Activated T-helper 2 cell treated with anti-CD3 and anti-CD28 coated beads, Interferon-gamma antibody, Interleukin-2, Interleukin-4, amounts not matched to agents 10 μg/mL and 5 μg/mL and 100 μg/mL, durations not matched to agents 14 hours and 24 hours and 36 hours (primary cell): Measurements from ENCODE around the gene SREK1IP1. TPM values are rescaled to one million over a fixed set of nuclear protein-coding genes. Genes with fewer than 3 reads are reported as not detected.

Experiments
- DNase-seq: peaks from one replicate; pipeline ENCODE4 v3.0.0; 2021; ENCODE audit warnings: low spot score
- H3K27ac Mint-ChIP-seq: one replicate; pipeline ENCODE4 v1.8.0; 2021; ENCODE audit warnings: mixed read lengths
- H3K27me3 Mint-ChIP-seq: one replicate; pipeline ENCODE4 v1.8.0; 2021; ENCODE audit warnings: low read depth, mixed read lengths
- H3K36me3 Mint-ChIP-seq: one replicate; pipeline ENCODE4 v1.8.0; 2021; ENCODE audit warnings: low read depth, mixed read lengths
- H3K4me1 Mint-ChIP-seq: one replicate; pipeline ENCODE4 v1.8.0; 2021; ENCODE audit warnings: low read depth, mixed read lengths
- H3K4me3 Mint-ChIP-seq: one replicate; pipeline ENCODE4 v1.8.0; 2021; ENCODE audit warnings: low read depth, mild to moderate bottlenecking, moderate library complexity, mixed read lengths
- H3K9me3 Mint-ChIP-seq: one replicate; pipeline ENCODE4 v1.8.0; 2021; ENCODE audit warnings: mixed read lengths
- intact Hi-C: fragments of 100-400 bp; cut with micrococcal nuclease; formaldehyde crosslinking; loops from one replicate; pipeline ENCODE4 v1.15.1; 2023
- total RNA-seq: library from RNA; stranded (reverse); gene quantifications from 2 replicates; pipeline ENCODE4 v1.2.3, GENCODE V29; 2022

Gene SREK1IP1
- total RNA-seq, 1 donor from 2014 or later: 30.9 TPM

GRCh38 chr5:64693636-64694035, 74.9 kb downstream of the SREK1IP1 start:
- Mint-ChIP-seq H3K9me3 (peaks cover 15% of the 10 kb centered on the region), H3K4me1 (peaks cover 2% of the 10 kb centered on the region), H3K27ac (no peak overlapping the region), H3K27me3 (peaks cover 45% of the 10 kb centered on the region), H3K36me3 (no peaks in the 10 kb centered on the region), H3K4me3 (no peak overlapping the region)
- no peak for DNase-seq
- intact Hi-C loops: no loop called here

- peaks cover 7% of the 10 kb centered on the region for H3K9me3 Mint-ChIP-seq
- DNase-seq: no peak
- intact Hi-C loops: no loop called here
- no peak overlapping the region for H3K27ac Mint-ChIP-seq
- H3K27me3 Mint-ChIP-seq: peaks cover 49% of the 10 kb centered on the region
- no peaks in the 10 kb centered on the region for H3K36me3 Mint-ChIP-seq
- peaks cover 2% of the 10 kb centered on the region for H3K4me1 Mint-ChIP-seq
- no peak overlapping the region for H3K4me3 Mint-ChIP-seq
Observed at GRCh38 chr5:64691291-64691690, 77.2 kb downstream of the SREK1IP1 start.

GRCh38 chr5:64690417-64691151, 77.9 kb downstream of the SREK1IP1 start, which contains the start of gene SHISAL2B:
TSS of gene SHISAL2B (plus strand) at chr5:64690503. CDS start at chr5:64690624, 121 bp downstream.
- H3K4me1 Mint-ChIP-seq: peaks cover 2% of the 10 kb centered on the region
- H3K36me3 Mint-ChIP-seq: no peaks in the 10 kb centered on the region
- H3K27me3 Mint-ChIP-seq: peaks cover 54% of the 10 kb centered on the region
- H3K9me3 Mint-ChIP-seq: peaks cover 2% of the 10 kb centered on the region
- DNase-seq: no peak
- H3K27ac Mint-ChIP-seq: no peak within 1 kb of the TSS
- H3K4me3 Mint-ChIP-seq: peak within 1 kb of the TSS; percentile 13
- intact Hi-C loops: no loop called here

- DNase-seq: no peak
- intact Hi-C loops: no loop called here
- Mint-ChIP-seq H3K36me3 (no peaks in the 10 kb centered on the region), H3K9me3 (no peaks in the 10 kb centered on the region), H3K27ac (no peak overlapping the region), H3K27me3 (peaks cover 54% of the 10 kb centered on the region), H3K4me1 (peaks cover 2% of the 10 kb centered on the region), H3K4me3 (peak overlapping the region; percentile 13)
Observed at GRCh38 chr5:64690104-64690416, 78.4 kb downstream of the SREK1IP1 start.

- peaks cover 2% of the 10 kb centered on the region for H3K4me1 Mint-ChIP-seq
- no peak overlapping the region for H3K4me3 Mint-ChIP-seq
- no peaks in the 10 kb centered on the region for H3K9me3 Mint-ChIP-seq
- no peak overlapping the region for H3K27ac Mint-ChIP-seq
- H3K27me3 Mint-ChIP-seq: peaks cover 55% of the 10 kb centered on the region
- intact Hi-C loops: no loop called here
- H3K36me3 Mint-ChIP-seq: no peaks in the 10 kb centered on the region
- DNase-seq: no peak
Observed at GRCh38 chr5:64688965-64689364, 79.5 kb downstream of the SREK1IP1 start.

- Mint-ChIP-seq H3K27me3 (peaks cover 50% of the 10 kb centered on the region), H3K4me3 (no peak overlapping the region), H3K27ac (no peak overlapping the region), H3K4me1 (peaks cover 2% of the 10 kb centered on the region), H3K9me3 (no peaks in the 10 kb centered on the region), H3K36me3 (no peaks in the 10 kb centered on the region)
- no peak for DNase-seq
- intact Hi-C loops: no loop called here
Observed at GRCh38 chr5:64688391-64688790, 80.1 kb downstream of the SREK1IP1 start.

- Mint-ChIP-seq H3K36me3 (no peaks in the 10 kb centered on the region), H3K4me1 (peaks cover 2% of the 10 kb centered on the region), H3K27ac (no peak overlapping the region), H3K4me3 (no peak overlapping the region), H3K27me3 (peaks cover 35% of the 10 kb centered on the region), H3K9me3 (no peaks in the 10 kb centered on the region)
- no peak for DNase-seq
- intact Hi-C loops: no loop called here
Observed at GRCh38 chr5:64685866-64686265, 82.6 kb downstream of the SREK1IP1 start.

- no peaks in the 10 kb centered on the region for H3K9me3 Mint-ChIP-seq
- no peak overlapping the region for H3K4me3 Mint-ChIP-seq
- peaks cover 15% of the 10 kb centered on the region for H3K27me3 Mint-ChIP-seq
- intact Hi-C loops: no loop called here
- H3K27ac Mint-ChIP-seq: no peak overlapping the region
- H3K36me3 Mint-ChIP-seq: no peaks in the 10 kb centered on the region
- no peak for DNase-seq
- H3K4me1 Mint-ChIP-seq: no peaks in the 10 kb centered on the region
Observed at GRCh38 chr5:64682608-64683007, 85.9 kb downstream of the SREK1IP1 start.

GRCh38 chr5:64680289-64680688, 88.2 kb downstream of the SREK1IP1 start:
- Mint-ChIP-seq H3K4me1 (no peaks in the 10 kb centered on the region), H3K9me3 (no peaks in the 10 kb centered on the region)

GRCh38 chr5:64678374-64678773, 90.1 kb downstream of the SREK1IP1 start:
- intact Hi-C loops: no loop called here
- no peak overlapping the region for H3K27ac Mint-ChIP-seq
- H3K27me3 Mint-ChIP-seq: peaks cover 3% of the 10 kb centered on the region
- no peaks in the 10 kb centered on the region for H3K9me3 Mint-ChIP-seq
- no peaks in the 10 kb centered on the region for H3K36me3 Mint-ChIP-seq
- H3K4me3 Mint-ChIP-seq: no peak overlapping the region
- H3K4me1 Mint-ChIP-seq: no peaks in the 10 kb centered on the region
- no peak for DNase-seq

More at GRCh38 chr5:64680289-64680688, 88.2 kb downstream of the SREK1IP1 start:
- Mint-ChIP-seq H3K27ac (no peak overlapping the region), H3K36me3 (no peaks in the 10 kb centered on the region), H3K27me3 (peaks cover 5% of the 10 kb centered on the region), H3K4me3 (no peak overlapping the region)
- no peak for DNase-seq
- intact Hi-C loops: no loop called here

GRCh38 chr5:64671678-64672077, 96.8 kb downstream of the SREK1IP1 start:
- Mint-ChIP-seq H3K9me3 (no peaks in the 10 kb centered on the region), H3K4me3 (no peak overlapping the region), H3K36me3 (no peaks in the 10 kb centered on the region), H3K27ac (no peak overlapping the region), H3K4me1 (no peaks in the 10 kb centered on the region), H3K27me3 (no peaks in the 10 kb centered on the region)
- no peak for DNase-seq
- intact Hi-C loops: no loop called here

GRCh38 chr5:64670277-64670676, 98.2 kb downstream of the SREK1IP1 start:
- Mint-ChIP-seq H3K27me3 (peaks cover 2% of the 10 kb centered on the region), H3K9me3 (no peaks in the 10 kb centered on the region), H3K27ac (no peak overlapping the region), H3K4me1 (no peaks in the 10 kb centered on the region), H3K36me3 (no peaks in the 10 kb centered on the region), H3K4me3 (no peak overlapping the region)
- no peak for DNase-seq
- intact Hi-C loops: no loop called here
